Neuronal stem cell (in vitro differentiated cells): Measurements from ENCODE around the gene BCL2.

Source experiments
- DNase-seq: peaks from one replicate; pipeline ENCODE4 v3.0.0-alpha.2; 2013; ENCODE audit warnings: low spot score
- H2AFZ ChIP-seq: one replicate; pipeline ENCODE4 v1.6.1; 2013; ENCODE audit warnings: mild to moderate bottlenecking, low read length, inconsistent platforms
- H2AK5ac ChIP-seq: 2 replicates; pipeline ENCODE4 v1.6.1; 2013; ENCODE audit warnings: low read depth, mild to moderate bottlenecking, inconsistent platforms, low read length, moderate library complexity, mixed read lengths
- H2BK120ac ChIP-seq: 2 replicates; pipeline ENCODE4 v1.6.1; 2013; ENCODE audit warnings: low read depth, mild to moderate bottlenecking, inconsistent platforms, low read length, moderate library complexity, mixed read lengths
- H2BK12ac ChIP-seq: one replicate; pipeline ENCODE4 v1.6.1; 2013; ENCODE audit warnings: low read length, inconsistent platforms
- H2BK15ac ChIP-seq: 2 replicates; pipeline ENCODE4 v1.6.1; 2013; ENCODE audit warnings: mild to moderate bottlenecking, low read length, inconsistent platforms, mixed read lengths
- H2BK5ac ChIP-seq: one replicate; pipeline ENCODE4 v1.6.1; 2013; ENCODE audit warnings: inconsistent platforms, mild to moderate bottlenecking, low read length, moderate library complexity
- H3K14ac ChIP-seq: one replicate; pipeline ENCODE4 v1.6.1; 2013; ENCODE audit warnings: low read length, inconsistent platforms
- H3K18ac ChIP-seq: 2 replicates; pipeline ENCODE4 v1.6.1; 2013; ENCODE audit warnings: low read length, inconsistent platforms
- H3K23ac ChIP-seq: 2 replicates; pipeline ENCODE4 v1.6.1; 2013; ENCODE audit warnings: low read depth, mild to moderate bottlenecking, mixed read lengths, low read length, inconsistent platforms; ENCODE audit not compliant: poor library complexity
- H3K27ac ChIP-seq: replicated peaks from 3 replicates; pipeline ENCODE4 v1.5.1; 2013; ENCODE audit warnings: low read length, inconsistent platforms
- H3K27me3 ChIP-seq, 3 experiments: 2 replicates each; pipeline ENCODE4 v1.6.1; 2013; ENCODE audit warnings: low read length in 3 of 3, mild to moderate bottlenecking in 2 of 3, inconsistent platforms in 1 of 3, low read depth in 1 of 3, mixed read lengths in 1 of 3, moderate library complexity in 1 of 3; ENCODE audit not compliant: control insufficient read depth in 3 of 3, insufficient read depth in 3 of 3
- H3K36me3 ChIP-seq, 2 donors: replicated peaks in 1 of 2; 2 replicates each; pipeline ENCODE4 v1.6.1; 2013; ENCODE audit warnings: low read length in 2 of 2; ENCODE audit not compliant: control insufficient read depth in 2 of 2, insufficient read depth in 2 of 2
- H3K4ac ChIP-seq: 2 replicates; pipeline ENCODE4 v1.6.1; 2013; ENCODE audit warnings: inconsistent platforms, mild to moderate bottlenecking, low read length, moderate library complexity
- H3K4me1 ChIP-seq, 2 donors: 1 replicate in 1 of 2; 2 replicates in 1 of 2; pipeline ENCODE4 v1.6.1; 2013; ENCODE audit warnings: low read length in 2 of 2, low read depth in 1 of 2; ENCODE audit not compliant: control insufficient read depth in 2 of 2, insufficient read depth in 1 of 2
- H3K4me2 ChIP-seq: one replicate; pipeline ENCODE4 v1.6.1; 2013; ENCODE audit warnings: mild to moderate bottlenecking, low read length, inconsistent platforms; ENCODE audit not compliant: insufficient read depth, poor library complexity, severe bottlenecking
- H3K4me3 ChIP-seq, 2 donors: 2 replicates each; pipeline ENCODE4 v1.5.1; 2013; ENCODE audit warnings: low read length in 2 of 2, mild to moderate bottlenecking in 2 of 2, inconsistent platforms in 1 of 2, moderate library complexity in 1 of 2
- H3K79me1 ChIP-seq: one replicate; pipeline ENCODE4 v1.6.1; 2013; ENCODE audit warnings: low read depth, mild to moderate bottlenecking, inconsistent platforms, low read length, moderate library complexity
- H3K9ac ChIP-seq: one replicate; pipeline ENCODE4 v1.6.1; 2013; ENCODE audit warnings: mild to moderate bottlenecking, low read depth, low read length, inconsistent platforms; ENCODE audit not compliant: poor library complexity
- H3K9me3 ChIP-seq, 2 donors: replicated peaks in 1 of 2; 2 replicates each; pipeline versions ENCODE3 to v1.6.1; 2013; ENCODE audit warnings: low read length in 2 of 2, mild to moderate bottlenecking in 2 of 2, inconsistent platforms in 1 of 2, low read depth in 1 of 2, mixed read lengths in 1 of 2, moderate library complexity in 1 of 2; ENCODE audit not compliant: control insufficient read depth in 2 of 2, insufficient read depth in 1 of 2
- H4K8ac ChIP-seq: one replicate; pipeline ENCODE4 v1.6.1; 2013; ENCODE audit warnings: low read depth, mild to moderate bottlenecking, inconsistent platforms, low read length, moderate library complexity
- H4K91ac ChIP-seq: one replicate; pipeline ENCODE4 v1.6.1; 2013; ENCODE audit warnings: low read length, low read depth, mild to moderate bottlenecking, inconsistent platforms; ENCODE audit not compliant: poor library complexity
- WGBS, 2 donors: extraction: QIAGEN DNeasy Blood & Tissue Kit; methylation state at CpG; one replicate each; pipeline ENCODE4 v1.1.7; 2013; ENCODE audit warnings: missing lambda C conversion rate in 2 of 2, mixed read lengths in 1 of 2; ENCODE audit not compliant: insufficient read length in 2 of 2, insufficient replicate concordance in 1 of 2; ENCODE audit errors: extremely low coverage in 2 of 2; 5-methylcytosine and 5-hydroxymethylcytosine counted together

Gene BCL2

GRCh38 chr18:63234432-63234831 lies 85.1 kb downstream of the BCL2 start:
- H2BK5ac ChIP-seq: no peak overlapping the region
- H3K4me3 ChIP-seq: no peak overlapping the region
- no peak overlapping the region for H3K18ac ChIP-seq
- no peak overlapping the region for H2AFZ ChIP-seq
- no peak overlapping the region for H3K23ac ChIP-seq
- no peak overlapping the region for H4K91ac ChIP-seq
- no peak overlapping the region for H3K4me2 ChIP-seq
- no peak for DNase-seq
- no peak overlapping the region for H3K27ac ChIP-seq
- no peaks in the 10 kb centered on the region for H3K79me1 ChIP-seq
- H4K8ac ChIP-seq: no peak overlapping the region
- no peaks in the 10 kb centered on the region for H3K27me3 ChIP-seq
- H3K9me3 ChIP-seq: no peaks in the 10 kb centered on the region
- no peak overlapping the region for H2BK120ac ChIP-seq
- WGBS, 2 donors: no CpG with 5 or more reads among the region's 5 CpGs
- H3K14ac ChIP-seq: no peak overlapping the region
- H3K36me3 ChIP-seq: no peaks in the 10 kb centered on the region
- no peak overlapping the region for H2BK15ac ChIP-seq
- no peak overlapping the region for H3K9ac ChIP-seq
- H3K4me1 ChIP-seq: peaks cover 18 to 27% of the 10 kb centered on the region in 2 donors
- H2BK12ac ChIP-seq: no peak overlapping the region
- no peak overlapping the region for H3K4ac ChIP-seq
- H2AK5ac ChIP-seq: no peak overlapping the region

GRCh38 chr18:63233334-63233733 lies 86.2 kb downstream of the BCL2 start:
- H3K9me3 ChIP-seq: no peaks in the 10 kb centered on the region
- no peak overlapping the region for H3K4ac ChIP-seq
- no peak overlapping the region for H2BK15ac ChIP-seq
- WGBS, 2 donors: no CpG with 5 or more reads among the region's 9 CpGs
- H4K8ac ChIP-seq: no peak overlapping the region
- no peaks in the 10 kb centered on the region for H3K79me1 ChIP-seq
- no peak for DNase-seq
- H3K4me3 ChIP-seq: peak overlapping the region in 1 of 2 donors; percentile 63
- H3K27ac ChIP-seq: no peak overlapping the region
- no peak overlapping the region for H2AK5ac ChIP-seq
- no peak overlapping the region for H2AFZ ChIP-seq
- no peak overlapping the region for H3K23ac ChIP-seq
- H3K36me3 ChIP-seq: no peaks in the 10 kb centered on the region
- no peak overlapping the region for H2BK5ac ChIP-seq
- no peak overlapping the region for H4K91ac ChIP-seq
- peaks cover 10 to 16% of the 10 kb centered on the region in 2 donors for H3K4me1 ChIP-seq
- no peak overlapping the region for H3K9ac ChIP-seq
- no peaks in the 10 kb centered on the region for H3K27me3 ChIP-seq
- H3K14ac ChIP-seq: no peak overlapping the region
- no peak overlapping the region for H3K4me2 ChIP-seq
- no peak overlapping the region for H2BK120ac ChIP-seq
- H2BK12ac ChIP-seq: no peak overlapping the region
- H3K18ac ChIP-seq: no peak overlapping the region

- H3K14ac ChIP-seq: no peak overlapping the region
- H3K4me3 ChIP-seq: no peak overlapping the region
- peaks cover 0 to under 1% of the 10 kb centered on the region in 2 donors for H3K9me3 ChIP-seq
- no peak overlapping the region for H2BK12ac ChIP-seq
- H3K9ac ChIP-seq: no peak overlapping the region
- WGBS, 2 donors: no CpG with 5 or more reads among the region's 2 CpGs
- H4K8ac ChIP-seq: no peak overlapping the region
- H3K4me2 ChIP-seq: no peak overlapping the region
- H3K27me3 ChIP-seq: no peaks in the 10 kb centered on the region
- no peak overlapping the region for H3K23ac ChIP-seq
- no peak overlapping the region for H2BK120ac ChIP-seq
- H2AK5ac ChIP-seq: no peak overlapping the region
- H3K27ac ChIP-seq: no peak overlapping the region
- H2BK15ac ChIP-seq: no peak overlapping the region
- H2BK5ac ChIP-seq: no peak overlapping the region
- no peak overlapping the region for H2AFZ ChIP-seq
- peaks cover 8 to 14% of the 10 kb centered on the region in 2 donors for H3K4me1 ChIP-seq
- DNase-seq: no peak
- no peaks in the 10 kb centered on the region for H3K79me1 ChIP-seq
- H4K91ac ChIP-seq: no peak overlapping the region
- H3K4ac ChIP-seq: no peak overlapping the region
- H3K36me3 ChIP-seq: no peaks in the 10 kb centered on the region
- no peak overlapping the region for H3K18ac ChIP-seq
Measured at GRCh38 chr18:63232826-63233225, 86.7 kb downstream of the BCL2 start.

GRCh38 chr18:63229971-63230370 lies 89.6 kb downstream of the BCL2 start:
- H3K4me3 ChIP-seq: no peak overlapping the region
- no peak overlapping the region for H4K8ac ChIP-seq
- no peak overlapping the region for H2BK5ac ChIP-seq

More at GRCh38 chr18:63229971-63230370, 89.6 kb downstream of the BCL2 start:
- H2AFZ ChIP-seq: no peak overlapping the region
- H4K91ac ChIP-seq: no peak overlapping the region
- H3K36me3 ChIP-seq: no peaks in the 10 kb centered on the region
- no peak overlapping the region for H3K4me2 ChIP-seq
- H2BK120ac ChIP-seq: no peak overlapping the region
- H3K79me1 ChIP-seq: no peaks in the 10 kb centered on the region
- no peak overlapping the region for H3K23ac ChIP-seq
- H3K9ac ChIP-seq: no peak overlapping the region
- H3K14ac ChIP-seq: no peak overlapping the region
- H2AK5ac ChIP-seq: no peak overlapping the region
- no peak overlapping the region for H3K18ac ChIP-seq
- peaks cover 5 to 11% of the 10 kb centered on the region in 2 donors for H3K9me3 ChIP-seq
- no peaks in the 10 kb centered on the region for H3K4me1 ChIP-seq
- no peak overlapping the region for H3K4ac ChIP-seq
- H3K27ac ChIP-seq: no peak overlapping the region
- H2BK12ac ChIP-seq: no peak overlapping the region
- no peaks in the 10 kb centered on the region for H3K27me3 ChIP-seq
- DNase-seq: no peak
- H2BK15ac ChIP-seq: no peak overlapping the region
